ENCODE measurements around the gene RNASEH1.
A peak's percentile ranks its signal among the peaks of the same experiment; 100 is the strongest.

The RNASEH1 gene

GRCh38 chr2:3547915-3548314 lies 10.2 kb downstream of the RNASEH1 start:
- DNase-seq (ENCODE audit: low read depth): no peak

DNA sequence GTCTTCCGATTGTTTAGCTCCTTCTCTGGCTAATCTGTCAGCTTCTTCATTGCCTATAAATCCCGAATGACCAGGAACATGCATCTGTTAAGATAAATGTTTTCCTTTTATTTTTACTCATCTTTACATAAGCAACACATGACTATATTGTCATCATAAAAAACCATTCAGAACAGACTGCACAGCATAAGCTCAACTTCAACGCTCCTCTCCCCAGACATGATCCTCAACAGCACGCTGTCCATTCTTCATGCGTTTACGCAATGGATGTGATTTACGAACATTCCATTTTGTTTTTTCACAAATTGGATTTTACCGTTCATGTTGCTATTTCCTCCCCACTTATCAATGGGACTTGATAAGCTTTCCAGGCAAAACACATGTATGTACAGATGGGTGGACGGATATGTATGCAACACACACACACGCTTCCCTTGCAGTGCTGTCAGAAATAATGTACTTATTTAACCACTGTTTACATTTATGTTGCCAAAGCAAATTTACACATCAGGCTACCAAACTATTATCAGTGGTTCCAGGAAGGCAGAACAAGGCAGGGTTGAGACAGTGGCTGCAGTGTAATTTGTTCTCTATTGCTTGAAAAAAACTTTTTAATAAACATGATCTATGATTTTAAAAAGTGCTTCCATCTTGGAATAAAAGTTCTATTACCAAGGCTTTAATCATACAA lies 12.2 kb downstream of the RNASEH1 start:
- no peak for DNase-seq (ENCODE audit: low read depth)

- no peak for DNase-seq (ENCODE audit: low read depth)
Measured at GRCh38 chr2:3543023-3543683, 15.0 kb downstream of the RNASEH1 start.

DNA sequence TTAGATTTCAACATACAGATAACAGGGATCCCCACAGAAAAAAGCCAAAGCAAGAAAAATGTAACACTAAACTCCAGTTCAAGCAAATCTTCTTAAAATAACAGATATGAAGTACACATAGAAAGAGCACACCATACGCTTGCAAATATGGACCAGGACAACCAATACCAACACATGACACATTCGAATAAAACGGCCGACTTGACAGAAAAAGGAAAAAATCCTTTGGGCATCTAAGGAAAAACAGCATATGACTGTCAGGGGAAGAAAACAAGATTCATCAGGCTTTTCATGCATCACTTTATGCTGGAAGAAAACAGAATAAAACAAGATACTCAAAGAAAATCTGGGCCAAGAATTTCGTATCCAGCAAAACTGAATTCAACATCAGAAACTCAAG lies 16.0 kb downstream of the RNASEH1 start:
- no peak for DNase-seq (ENCODE audit: low read depth)

DNA sequence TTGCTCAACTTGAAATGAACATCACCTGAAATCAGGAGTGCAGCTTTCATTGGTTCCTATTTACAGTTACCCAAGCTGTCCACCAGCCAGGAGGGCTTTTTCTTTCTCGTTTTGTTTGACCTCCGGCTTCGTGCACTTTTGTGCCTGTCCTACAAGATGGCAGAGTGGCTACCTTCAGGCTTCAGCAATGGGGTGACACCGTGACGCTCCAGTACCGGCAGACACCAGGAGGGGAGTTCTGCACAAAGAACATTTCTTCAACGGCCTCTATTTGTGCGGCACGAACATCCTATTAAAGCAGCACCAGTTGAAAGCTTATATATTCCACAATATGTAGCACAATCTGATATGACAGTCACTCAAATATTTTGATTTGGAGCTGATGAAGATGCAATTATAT lies 18.3 kb downstream of the RNASEH1 start:
- no peak for DNase-seq (ENCODE audit: low read depth)

- no peak for DNase-seq (ENCODE audit: low read depth)
Measured at GRCh38 chr2:3536682-3537632, 21.2 kb downstream of the RNASEH1 start.

DNA sequence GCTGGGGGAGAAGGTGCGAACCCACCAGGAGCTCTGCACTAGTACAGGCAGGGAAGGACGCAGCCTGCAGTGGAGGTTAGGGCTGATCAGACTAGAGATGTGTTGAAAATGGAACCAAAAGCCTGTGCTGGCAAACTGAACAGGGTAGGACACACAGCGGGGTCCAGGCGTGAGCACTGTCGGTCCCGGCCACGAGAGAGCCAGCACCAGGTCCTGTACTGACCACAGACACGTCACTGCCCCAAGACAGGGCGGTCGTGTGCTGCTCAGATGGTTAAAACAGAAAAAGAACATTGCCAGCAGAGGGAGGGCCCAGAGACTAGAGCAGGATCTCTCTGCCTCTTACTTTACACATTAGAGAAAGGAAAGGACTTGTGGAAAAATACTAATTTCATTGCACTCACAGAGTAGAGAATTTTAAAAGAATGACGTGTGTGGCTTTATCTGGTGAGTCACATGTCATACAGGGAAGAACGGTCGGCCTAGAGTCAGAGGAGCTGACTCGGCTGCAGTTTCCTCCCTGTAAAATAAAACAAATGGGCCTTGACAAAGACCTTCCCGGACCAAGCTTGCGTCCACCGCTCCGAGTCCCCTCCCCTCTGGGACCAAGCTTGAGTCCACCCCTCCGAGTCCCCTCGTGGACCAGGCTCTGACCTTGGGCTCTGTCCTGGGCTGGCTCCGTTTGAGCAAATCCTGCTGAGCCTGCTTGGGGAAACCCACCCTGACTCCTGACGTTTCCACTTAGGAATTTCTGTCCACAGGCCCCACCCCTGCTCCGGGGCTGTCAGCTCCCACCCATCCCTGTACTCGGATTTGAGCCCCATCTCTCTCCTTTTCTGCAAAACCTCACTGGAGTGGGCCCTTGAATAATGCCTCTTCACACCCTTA lies 22.1 kb downstream of the RNASEH1 start:
- no peak for DNase-seq (ENCODE audit: low read depth)

- no peak for DNase-seq (ENCODE audit: low read depth)
Measured at GRCh38 chr2:3535467-3535793, 22.7 kb downstream of the RNASEH1 start.

DNA sequence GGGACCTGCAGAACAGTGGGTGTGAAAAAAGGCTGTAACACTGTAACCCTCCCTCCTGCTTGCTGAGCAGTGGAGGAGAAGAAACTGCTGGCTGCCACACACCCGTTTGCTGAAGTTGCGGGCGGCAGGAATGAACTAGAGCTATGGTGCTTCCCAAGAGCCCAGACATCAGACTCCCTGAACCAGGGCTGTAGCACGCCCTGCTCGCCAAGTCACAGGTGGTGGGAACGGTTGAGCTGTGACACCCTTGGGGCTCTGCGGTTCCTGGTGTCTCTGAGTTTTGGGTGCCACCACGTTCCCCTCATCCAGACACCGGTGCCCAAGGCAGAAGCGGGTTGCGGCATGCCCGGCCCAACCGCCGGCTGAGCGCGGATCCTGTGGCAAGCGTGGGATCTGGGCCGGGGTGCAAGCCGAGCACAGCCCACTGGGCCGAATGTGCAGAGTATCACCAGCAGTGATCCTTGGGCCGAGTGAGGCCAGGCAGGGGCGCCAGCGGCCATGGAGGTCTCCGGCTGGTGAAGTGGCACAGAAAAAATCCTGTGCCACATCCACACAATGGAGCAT lies 23.8 kb downstream of the RNASEH1 start:
- no peak for DNase-seq (ENCODE audit: low read depth)

DNA sequence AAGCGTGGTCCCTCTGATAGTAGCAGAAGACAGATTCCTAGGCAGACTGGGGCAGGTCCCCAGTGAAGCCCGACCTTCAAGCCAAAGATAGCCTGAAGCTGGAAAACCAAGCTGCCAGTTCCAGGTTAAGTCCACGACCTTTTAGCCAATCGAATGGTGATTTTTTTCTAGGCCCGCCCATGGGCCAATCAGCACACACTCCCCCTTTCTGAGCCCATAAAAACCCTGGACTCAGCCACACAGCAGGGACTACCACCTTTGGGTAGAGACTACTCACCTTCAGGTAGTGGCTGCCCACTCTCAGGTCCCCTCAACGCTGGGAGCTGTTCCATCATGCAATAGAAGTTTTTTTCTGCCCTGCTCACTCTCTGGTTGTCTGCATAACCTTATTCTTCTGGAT lies 24.3 kb downstream of the RNASEH1 start:
- DNase-seq (ENCODE audit: low read depth): no peak

- DNase-seq (ENCODE audit: low read depth): no peak
Measured at GRCh38 chr2:3532941-3533340, 25.2 kb downstream of the RNASEH1 start.

GRCh38 chr2:3529316-3530025 lies 28.7 kb downstream of the RNASEH1 start:
- no peak for DNase-seq (ENCODE audit: low read depth)

DNA sequence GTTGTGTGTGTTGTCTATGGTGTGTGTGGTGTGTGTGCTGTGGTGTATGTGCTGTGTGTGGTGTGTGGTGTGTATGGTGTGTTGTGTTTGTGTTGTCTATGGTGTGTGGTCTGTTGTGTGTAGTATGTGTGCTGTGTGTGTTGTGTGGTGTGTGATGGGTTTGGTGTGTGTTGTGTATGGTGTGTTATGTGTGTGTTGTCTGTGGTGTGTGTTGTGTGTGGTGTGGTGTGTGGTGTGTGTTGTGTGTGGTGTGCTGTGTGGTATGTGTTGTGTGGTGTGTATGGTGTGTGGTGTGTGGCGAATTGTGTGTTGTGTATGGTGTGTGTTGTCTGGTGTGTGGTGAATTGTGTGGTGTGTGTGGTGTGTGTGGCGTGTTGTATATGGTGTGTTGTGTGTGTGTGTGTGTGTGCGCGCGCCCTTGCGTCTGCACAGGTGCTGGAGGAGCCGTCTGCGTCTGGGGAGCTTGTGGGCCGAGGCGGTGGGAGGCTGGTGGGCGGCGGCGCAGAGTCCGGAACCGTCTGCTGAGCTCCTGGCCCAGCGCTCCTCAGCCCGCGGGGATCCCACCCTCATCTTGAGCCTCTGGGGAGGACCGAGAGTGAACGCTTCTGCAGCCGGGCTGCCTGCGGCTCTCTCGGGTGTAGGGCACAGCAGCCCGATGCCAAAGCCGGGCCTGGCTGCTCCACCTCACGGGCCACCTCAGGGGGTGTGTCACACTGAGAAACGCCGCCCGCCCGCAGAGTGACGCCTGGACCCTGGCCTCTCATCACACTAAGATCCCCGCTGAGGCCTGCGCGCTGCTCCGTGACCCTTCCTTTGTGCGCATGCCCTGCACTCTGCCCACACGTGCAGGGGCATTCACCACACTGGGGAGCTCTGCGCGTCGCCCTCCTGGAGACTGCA lies 30.0 kb downstream of the RNASEH1 start:
- DNase-seq (ENCODE audit: low read depth): no peak

DNA sequence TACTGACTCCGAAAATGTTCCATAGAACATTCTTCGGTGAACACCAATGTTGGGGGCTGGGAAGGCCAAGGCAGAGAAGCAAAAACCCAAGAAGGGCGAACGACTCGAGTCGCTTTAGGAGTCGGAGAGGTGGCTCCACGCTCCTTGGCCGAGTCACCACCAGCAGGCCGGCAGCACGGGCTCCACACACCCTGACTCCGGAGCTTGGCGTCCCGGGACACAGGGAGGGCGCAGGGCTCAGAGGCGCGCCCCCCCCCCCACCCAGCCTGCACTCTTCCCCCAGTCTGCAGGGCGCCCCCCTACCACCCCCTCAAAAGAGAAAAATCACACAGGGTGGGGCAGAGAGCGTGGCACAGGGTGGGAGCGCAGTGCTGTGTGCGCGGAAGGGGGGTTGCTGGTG lies 31.3 kb downstream of the RNASEH1 start:
- no peak for DNase-seq (ENCODE audit: low read depth)

DNA sequence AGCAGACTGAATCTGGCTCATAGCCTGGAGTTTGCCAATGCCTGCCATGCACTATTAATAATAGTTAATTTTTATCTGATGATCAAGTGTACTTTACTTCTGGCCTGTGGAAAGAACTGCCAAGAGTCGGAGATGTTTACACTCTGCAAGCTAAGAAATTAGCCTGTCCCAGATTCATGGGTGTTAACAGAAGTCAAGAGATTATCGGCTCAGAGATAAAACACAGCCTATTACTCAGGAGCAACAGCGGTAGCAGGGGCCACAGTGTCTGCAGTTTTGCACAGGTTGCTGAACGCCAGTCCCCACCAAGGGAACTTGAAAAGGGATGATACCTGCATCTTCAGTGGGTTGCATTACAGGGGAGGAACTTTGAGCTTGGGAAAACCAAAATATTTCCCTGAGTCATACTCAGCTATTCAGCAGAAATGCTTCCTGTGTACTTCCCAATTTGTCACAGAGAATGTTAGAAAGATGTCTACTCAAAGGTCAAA lies 34.5 kb downstream of the RNASEH1 start:
- no peak for DNase-seq (ENCODE audit: low read depth)

DNA sequence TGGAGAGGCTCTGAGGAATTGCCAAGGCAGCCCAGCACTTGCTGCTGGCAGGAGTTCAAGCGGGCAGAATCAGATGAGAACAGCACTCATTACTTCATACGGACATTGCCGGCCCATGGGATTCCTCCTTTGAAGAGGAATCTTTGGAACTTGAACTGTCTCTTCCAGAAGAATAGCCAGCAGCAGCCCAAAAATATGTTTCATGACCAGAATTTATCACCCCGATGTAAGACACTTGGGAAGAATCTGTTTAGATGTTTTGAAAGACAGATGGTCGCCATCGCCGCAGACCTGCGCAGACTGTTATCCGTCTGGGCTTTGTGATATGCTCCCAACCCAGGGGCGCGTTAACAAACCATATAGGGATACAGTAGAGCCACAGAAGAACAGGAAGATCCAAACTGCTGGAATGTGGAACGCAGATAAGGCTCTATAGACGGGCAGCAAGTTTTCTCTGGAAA lies 35.1 kb downstream of the RNASEH1 start:
- no peak for DNase-seq (ENCODE audit: low read depth)

DNA sequence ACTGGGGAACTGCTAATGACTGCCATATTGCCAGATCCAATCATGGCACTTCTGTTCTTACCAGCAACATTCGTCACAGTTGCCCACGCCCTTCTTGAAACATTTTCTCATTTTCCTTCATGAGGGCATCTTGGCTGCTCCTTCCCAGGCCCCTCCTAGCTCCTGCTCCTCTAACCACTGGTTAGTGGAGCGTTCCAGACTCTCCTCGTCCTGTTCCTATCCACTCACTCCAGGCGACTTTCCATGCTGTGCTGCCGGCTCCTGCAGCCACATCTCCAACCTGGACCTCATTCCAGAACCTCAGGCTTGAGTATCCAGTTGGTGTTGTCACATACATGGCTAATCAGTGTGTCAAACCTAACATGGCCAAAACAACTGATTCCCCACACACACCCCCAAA lies 37.5 kb downstream of the RNASEH1 start:
- no peak for DNase-seq (ENCODE audit: low read depth)

GRCh38 chr2:3519255-3520205 lies 38.6 kb downstream of the RNASEH1 start, which contains the start of gene ADI1:
ADI1 (minus strand) TSS chr2:3519531; CDS start chr2:3519487, 44 bp downstream.
- peak; percentile 63 for DNase-seq (ENCODE audit: low read depth)
